AG09309 (cell line): ENCODE data around the gene RARRES2.
"Not testable (repeated sequence)": the region's sequence is repeated elsewhere in the genome, so short reads cannot be mapped to it uniquely, and the experiment has no call there.

ENCODE experiments used
- DNase-seq: peaks from one replicate; pipeline ENCODE4 v3.0.0-alpha.2; 2010; ENCODE audit warnings: low read depth
- H3K4me3 ChIP-seq: 2 replicates; pipeline ENCODE4 v1.5.1; 2011; ENCODE audit warnings: mild to moderate bottlenecking, low read depth, low read length, moderate library complexity; ENCODE audit not compliant: control insufficient read depth
- TF ChIP-seq, protein P1 (sequence below): IDR thresholded peaks from 2 replicates; pipeline ENCODE4 v1.5.1; 2011; ENCODE audit warnings: mild to moderate bottlenecking, low read depth, low read length, inconsistent platforms; ENCODE audit not compliant: insufficient read depth, control insufficient read depth; ENCODE audit errors: missing control alignments

The RARRES2 gene

GRCh38 chr7:150307129-150307528 lies 34.3 kb downstream of the RARRES2 start:
- no peak for DNase-seq

DNA sequence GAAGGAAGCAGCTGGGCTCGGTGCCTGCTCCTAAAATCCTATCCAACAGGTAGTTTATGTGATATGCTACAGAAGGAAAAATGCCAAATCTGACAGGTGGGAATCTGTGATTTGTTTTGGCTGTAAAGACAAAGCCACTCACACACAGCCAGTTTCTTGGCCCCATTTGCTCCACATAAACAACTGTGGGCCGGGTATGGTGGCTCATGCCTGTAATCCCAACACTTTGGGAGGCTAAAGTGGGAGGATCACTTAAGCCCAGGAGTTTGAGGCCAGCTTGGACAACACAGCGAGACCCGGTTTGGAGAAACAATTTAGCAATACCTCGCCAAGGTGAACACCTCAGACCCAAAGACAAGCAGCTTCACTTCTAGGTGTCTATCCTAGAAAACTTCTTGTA lies 35.1 kb downstream of the RARRES2 start:
- H3K4me3 ChIP-seq, DNase-seq: not testable (repeated sequence)

More at GRCh38 chr7:150307129-150307528, 34.3 kb downstream of the RARRES2 start:
- no peak overlapping the region for H3K4me3 ChIP-seq
- TF ChIP-seq, protein P1, sequence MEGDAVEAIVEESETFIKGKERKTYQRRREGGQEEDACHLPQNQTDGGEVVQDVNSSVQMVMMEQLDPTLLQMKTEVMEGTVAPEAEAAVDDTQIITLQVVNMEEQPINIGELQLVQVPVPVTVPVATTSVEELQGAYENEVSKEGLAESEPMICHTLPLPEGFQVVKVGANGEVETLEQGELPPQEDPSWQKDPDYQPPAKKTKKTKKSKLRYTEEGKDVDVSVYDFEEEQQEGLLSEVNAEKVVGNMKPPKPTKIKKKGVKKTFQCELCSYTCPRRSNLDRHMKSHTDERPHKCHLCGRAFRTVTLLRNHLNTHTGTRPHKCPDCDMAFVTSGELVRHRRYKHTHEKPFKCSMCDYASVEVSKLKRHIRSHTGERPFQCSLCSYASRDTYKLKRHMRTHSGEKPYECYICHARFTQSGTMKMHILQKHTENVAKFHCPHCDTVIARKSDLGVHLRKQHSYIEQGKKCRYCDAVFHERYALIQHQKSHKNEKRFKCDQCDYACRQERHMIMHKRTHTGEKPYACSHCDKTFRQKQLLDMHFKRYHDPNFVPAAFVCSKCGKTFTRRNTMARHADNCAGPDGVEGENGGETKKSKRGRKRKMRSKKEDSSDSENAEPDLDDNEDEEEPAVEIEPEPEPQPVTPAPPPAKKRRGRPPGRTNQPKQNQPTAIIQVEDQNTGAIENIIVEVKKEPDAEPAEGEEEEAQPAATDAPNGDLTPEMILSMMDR = no peak

DNA sequence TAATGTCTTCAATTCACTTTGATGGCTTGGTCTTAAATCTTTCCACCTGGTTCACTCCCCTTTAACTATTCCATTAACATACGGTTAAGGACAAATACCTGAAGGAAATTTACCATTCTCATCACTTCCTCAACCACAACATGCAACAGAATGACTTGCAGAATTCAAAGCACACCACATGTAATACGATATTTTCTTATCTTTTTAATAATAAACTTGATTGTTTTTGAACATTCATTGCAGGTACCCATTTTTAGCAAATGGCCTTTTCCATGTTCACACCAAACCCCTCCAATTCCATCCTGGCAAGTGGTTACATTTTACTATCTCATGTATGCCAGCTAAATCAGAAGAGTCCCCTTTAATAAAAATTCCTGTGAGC lies 35.5 kb downstream of the RARRES2 start:
- not testable (repeated sequence) for DNase-seq, H3K4me3 ChIP-seq

GRCh38 chr7:150305259-150305902 lies 36.0 kb downstream of the RARRES2 start:
- not testable (repeated sequence) for DNase-seq, H3K4me3 ChIP-seq

DNA sequence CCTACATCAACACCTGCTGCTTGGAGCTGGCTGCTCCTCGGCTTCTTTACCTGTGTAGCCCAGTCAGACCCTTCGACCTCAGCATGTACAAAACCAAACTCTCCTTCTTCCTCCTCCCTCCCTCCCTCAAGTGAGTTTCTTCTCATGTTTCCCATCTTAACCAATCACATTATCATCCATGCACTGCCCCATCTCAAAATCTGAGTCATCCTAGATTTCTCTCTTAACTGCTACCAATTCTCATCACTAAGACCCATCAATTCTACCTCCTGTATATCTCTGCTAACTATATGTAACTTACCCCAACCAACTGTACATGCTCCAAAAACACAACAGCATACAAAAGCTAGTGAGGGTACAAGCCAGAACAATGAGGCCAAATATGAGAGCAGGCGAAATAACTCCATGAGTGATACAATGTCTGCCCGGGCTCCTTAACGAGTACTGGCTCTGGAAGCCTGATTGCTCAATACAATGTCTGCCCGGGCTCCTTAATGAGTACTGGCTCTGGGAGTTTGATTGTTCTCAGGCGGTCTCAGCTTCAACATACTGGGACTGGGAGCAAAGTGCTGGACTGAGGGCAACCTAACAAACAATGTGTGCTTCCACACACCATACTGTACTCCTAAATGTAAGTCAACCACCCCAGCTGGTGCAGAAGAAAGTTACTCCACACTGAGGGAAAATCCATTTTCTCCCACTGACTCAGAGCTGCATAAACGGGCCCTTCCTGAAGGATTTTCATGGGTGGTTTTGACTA lies 36.8 kb downstream of the RARRES2 start:
- not testable (repeated sequence) for DNase-seq, H3K4me3 ChIP-seq

GRCh38 chr7:150302908-150303310 lies 38.5 kb downstream of the RARRES2 start:
- not testable (repeated sequence) for DNase-seq, H3K4me3 ChIP-seq

GRCh38 chr7:150297978-150298377 lies 43.5 kb downstream of the RARRES2 start:
- DNase-seq, H3K4me3 ChIP-seq: not testable (repeated sequence)

DNA sequence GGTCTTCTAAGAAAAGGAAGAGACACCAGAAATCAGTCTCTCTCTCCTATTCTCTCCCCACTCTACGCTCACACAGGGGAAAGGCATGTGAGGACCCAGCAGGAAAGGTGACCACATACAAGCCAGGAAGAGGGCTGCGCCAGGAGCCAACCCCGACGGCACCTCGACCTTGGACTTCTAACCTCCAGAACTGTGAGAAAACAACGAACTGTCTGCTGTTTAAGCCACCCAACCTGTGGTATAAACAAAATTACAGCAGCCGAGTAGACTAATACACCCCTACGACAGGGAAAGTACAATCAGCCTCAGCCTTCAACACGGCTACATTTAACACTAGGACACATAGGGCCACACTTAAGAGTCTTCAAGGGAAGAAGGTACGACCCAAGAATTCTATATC lies 44.6 kb downstream of the RARRES2 start:
- not testable (repeated sequence) for DNase-seq, H3K4me3 ChIP-seq

GRCh38 chr7:150295614-150296013 lies 45.8 kb downstream of the RARRES2 start:
- DNase-seq, H3K4me3 ChIP-seq: not testable (repeated sequence)

- H3K4me3 ChIP-seq, DNase-seq: not testable (repeated sequence)
These were observed 46.4 kb downstream of the RARRES2 start for GRCh38 chr7:150295027-150295426.

DNA sequence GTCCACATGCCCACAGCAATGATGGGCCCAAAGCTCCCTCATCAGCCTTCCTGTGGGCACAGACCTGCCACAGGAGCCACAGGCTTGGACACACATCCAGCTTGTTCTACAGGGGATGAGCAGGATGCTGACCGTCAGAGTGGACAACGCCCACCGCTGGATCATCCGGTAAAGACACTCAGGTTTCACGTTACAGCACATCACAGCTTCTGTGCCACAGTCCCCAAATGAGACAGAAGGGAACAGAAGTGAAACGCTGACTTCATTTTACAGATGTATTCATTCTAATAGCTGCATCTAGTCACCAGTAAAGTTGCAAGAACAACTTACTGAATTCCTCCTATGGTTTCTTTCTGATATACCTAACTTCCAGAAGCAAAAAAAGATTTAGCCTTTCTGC lies 51.1 kb downstream of the RARRES2 start:
- H3K4me3 ChIP-seq, DNase-seq: not testable (repeated sequence)

GRCh38 chr7:150288816-150289215 lies 52.6 kb downstream of the RARRES2 start:
- DNase-seq, H3K4me3 ChIP-seq: not testable (repeated sequence)
